ENCODE data around the gene BRPF1.

The BRPF1 gene

DNA sequence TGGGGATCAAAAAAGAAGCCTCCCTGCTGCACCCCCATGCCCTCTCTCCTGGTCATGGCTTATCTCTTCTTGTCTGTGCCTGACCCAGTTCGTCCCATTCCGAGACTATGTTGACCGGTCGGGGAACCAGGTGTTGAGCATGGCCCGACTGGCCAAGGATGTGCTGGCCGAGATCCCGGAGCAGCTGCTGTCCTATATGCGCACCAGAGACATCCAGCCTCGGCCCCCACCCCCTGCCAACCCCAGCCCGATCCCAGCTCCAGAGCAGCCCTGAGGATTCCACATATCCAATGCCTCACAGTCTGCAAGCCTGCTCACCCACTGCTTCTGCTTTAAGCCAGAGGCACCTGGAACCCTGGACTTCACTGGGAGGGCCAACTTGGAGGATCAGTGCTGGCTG lies 2.1 kb upstream of the BRPF1 start:
- TF ChIP-seq CTCF (IDR thresholded peaks at IDR 0.05) = no peak
- no peak overlapping the region for H3K4me3 ChIP-seq (ENCODE audit: low read depth in 1 of 2, low read length in 1 of 2)
- no peaks in the 10 kb centered on the region for H3K9me3 ChIP-seq
- no peak overlapping the region for H3K27ac ChIP-seq
- no peaks in the 10 kb centered on the region for H3K27me3 ChIP-seq
- H3K36me3 ChIP-seq = peaks cover 5% of the 10 kb centered on the region
- peaks cover 27 to 28% of the 10 kb centered on the region in 2 experiments for H3K4me1 ChIP-seq (ENCODE audit: control insufficient read depth in 1 of 2, insufficient read depth in 1 of 2, low read depth in 1 of 2, low read length in 1 of 2)

DNA sequence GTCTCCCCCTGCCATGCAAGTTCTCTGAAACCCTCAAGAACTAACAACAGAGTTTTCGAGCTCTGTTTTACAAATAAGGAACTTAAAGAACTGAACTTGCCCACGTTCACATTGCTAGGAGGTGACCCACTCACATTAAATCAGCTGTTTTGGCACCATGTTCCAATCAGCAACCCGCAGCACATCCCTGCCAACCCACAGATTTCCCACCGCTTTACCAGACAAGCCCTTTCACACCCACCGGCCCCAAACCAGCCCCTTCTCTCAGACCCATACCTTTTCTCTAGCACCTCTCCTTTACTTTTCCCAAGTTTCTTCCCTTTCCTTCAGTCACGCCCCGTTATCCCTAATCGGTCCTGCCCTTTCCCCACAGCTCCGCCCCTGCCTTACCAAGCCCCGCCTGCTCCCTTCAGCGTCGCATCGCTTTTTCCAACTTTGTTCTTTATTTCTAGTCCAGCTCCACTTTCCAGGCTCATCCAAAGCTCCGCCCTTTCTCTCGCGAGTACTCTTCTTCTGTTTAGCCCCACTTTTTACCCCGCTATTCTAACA lies 804 bp upstream of the BRPF1 start:
- Histone ChIP-seq H3K36me3 (peaks cover 16% of the 10 kb centered on the region), H3K4me3 (ENCODE audit: low read depth in 1 of 2, low read length in 1 of 2) (peak overlapping the region; percentile 91 to 98), H3K27me3 (no peaks in the 10 kb centered on the region), H3K9me3 (no peaks in the 10 kb centered on the region), H3K4me1 (ENCODE audit: control insufficient read depth in 1 of 2, insufficient read depth in 1 of 2, low read depth in 1 of 2, low read length in 1 of 2) (peaks cover 27 to 32% of the 10 kb centered on the region in 2 experiments), H3K27ac (peak overlapping the region; percentile 98)
- TF ChIP-seq CTCF (IDR thresholded peaks at IDR 0.05) = no peak

- Histone ChIP-seq H3K4me3 (ENCODE audit: low read depth in 1 of 2, low read length in 1 of 2) (peak overlapping the region; percentile 91 to 98), H3K27me3 (no peaks in the 10 kb centered on the region), H3K4me1 (ENCODE audit: control insufficient read depth in 1 of 2, insufficient read depth in 1 of 2, low read depth in 1 of 2, low read length in 1 of 2) (peaks cover 21 to 25% of the 10 kb centered on the region in 2 experiments), H3K9me3 (no peaks in the 10 kb centered on the region), H3K27ac (peak overlapping the region; percentile 98), H3K36me3 (peaks cover 28% of the 10 kb centered on the region)
- TF ChIP-seq CTCF (IDR thresholded peaks at IDR 0.05) = no peak
Observed at GRCh38 chr3:9732080-9732739, 675 bp downstream of the BRPF1 start.

- Histone ChIP-seq H3K27ac (peak overlapping the region; percentile 98), H3K4me1 (ENCODE audit: control insufficient read depth in 1 of 2, insufficient read depth in 1 of 2, low read depth in 1 of 2, low read length in 1 of 2) (peaks cover 19 to 25% of the 10 kb centered on the region in 2 experiments), H3K27me3 (no peaks in the 10 kb centered on the region), H3K4me3 (ENCODE audit: low read depth in 1 of 2, low read length in 1 of 2) (peak overlapping the region; percentile 91 to 98), H3K9me3 (no peaks in the 10 kb centered on the region), H3K36me3 (peaks cover 34% of the 10 kb centered on the region)
- no peak for TF ChIP-seq CTCF (IDR thresholded peaks at IDR 0.05)
Observed at GRCh38 chr3:9732740-9733115, 1.2 kb downstream of the BRPF1 start.

DNA sequence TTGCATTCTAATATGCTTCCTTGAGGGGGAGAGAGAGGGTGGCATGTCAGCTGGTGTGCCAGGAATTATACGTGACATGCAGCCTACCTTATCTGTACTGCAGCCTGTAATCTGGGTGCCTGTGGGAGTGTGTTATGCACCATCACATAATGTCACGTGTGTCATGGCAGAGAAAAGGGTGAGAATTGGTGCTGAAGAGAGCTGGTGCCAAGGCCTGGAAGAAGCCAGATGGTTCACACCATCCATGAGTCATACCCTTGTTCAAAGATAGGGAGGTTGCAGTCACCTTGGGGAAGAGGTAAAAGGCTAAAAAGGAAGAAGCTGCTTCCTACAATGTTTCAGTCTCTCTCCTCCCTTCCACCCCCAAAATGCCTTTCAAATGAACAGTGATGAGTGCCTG lies 5.3 kb downstream of the BRPF1 start:
- peaks cover 13 to 19% of the 10 kb centered on the region in 2 experiments for H3K4me1 ChIP-seq (ENCODE audit: control insufficient read depth in 1 of 2, insufficient read depth in 1 of 2, low read depth in 1 of 2, low read length in 1 of 2)
- no peak for TF ChIP-seq CTCF (IDR thresholded peaks at IDR 0.05)
- no peaks in the 10 kb centered on the region for H3K9me3 ChIP-seq
- H3K36me3 ChIP-seq = peaks cover 75% of the 10 kb centered on the region
- no peaks in the 10 kb centered on the region for H3K27me3 ChIP-seq
- no peak overlapping the region for H3K27ac ChIP-seq
- H3K4me3 ChIP-seq (ENCODE audit: low read depth in 1 of 2, low read length in 1 of 2) = no peak overlapping the region

All from neutrophil (primary cell).